HepG2 (cell line): Measurements from ENCODE around the gene GOLT1A.

Source experiments
- EZH2 ChIP-seq: conservative IDR thresholded peaks from 2 replicates; pipeline ENCODE4 v1.6.1; 2012; ENCODE audit warnings: mild to moderate bottlenecking, low read depth, low read length, moderate library complexity
- HOXA7 ChIP-seq: sonication (generic); formaldehyde crosslinking; IDR thresholded peaks from 2 replicates; pipeline ENCODE4 v1.8.1; 2022; ENCODE audit warnings: mild to moderate bottlenecking, missing genetic modification reagents, moderate library complexity
- MTA3 ChIP-seq: sonication (generic); formaldehyde crosslinking; IDR thresholded peaks from 2 replicates; pipeline ENCODE4 v1.4.0; 2020; ENCODE audit warnings: missing genetic modification reagents
- MXI1 ChIP-seq: IDR thresholded peaks from 3 replicates; pipeline ENCODE4 v1.6.1; 2012; ENCODE audit warnings: low read depth, low read length, inconsistent platforms, borderline replicate concordance
- TCF7L2 ChIP-seq: IDR thresholded peaks from 2 replicates; pipeline ENCODE4 v1.6.1; 2011; ENCODE audit warnings: mild to moderate bottlenecking, low read depth, low read length, moderate library complexity
- ZFAT ChIP-seq: sonication (generic); formaldehyde crosslinking; conservative IDR thresholded peaks from 2 replicates; pipeline ENCODE4 v1.8.1; 2023; ENCODE audit warnings: missing genetic modification reagents, inconsistent platforms
- TF ChIP-seq, protein P1 (sequence below): sonication (generic); formaldehyde crosslinking; IDR thresholded peaks from 2 replicates; pipeline ENCODE4 v1.4.0; 2020; ENCODE audit warnings: missing genetic modification reagents, borderline replicate concordance

DNA sequence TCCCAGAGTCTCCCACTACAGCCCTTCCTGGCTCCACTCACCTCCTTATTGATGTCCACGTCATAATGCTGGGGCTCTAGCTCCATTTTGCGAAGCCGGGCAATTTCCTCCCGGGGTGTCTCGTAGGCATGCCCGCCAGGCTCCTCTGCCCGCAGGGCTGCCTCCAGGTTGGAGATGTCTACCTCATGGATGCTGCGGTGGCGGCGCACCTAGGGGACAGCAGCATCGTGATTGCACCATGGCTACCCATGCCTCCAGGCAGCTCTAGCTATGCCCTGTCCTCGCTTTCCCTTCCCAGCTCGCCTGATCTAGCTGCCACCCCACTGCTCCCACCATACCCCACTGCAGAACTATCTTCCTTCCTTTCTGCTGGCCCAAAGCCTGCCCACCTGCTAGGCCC is 15.1 kb upstream of the GOLT1A start:
- TF ChIP-seq MTA3 (CRISPR knock-in tag) (no peak), MXI1 (no peak), TCF7L2 (no peak), EZH2 (no peak), ZFAT (CRISPR knock-in tag) (no peak), HOXA7 (no peak)
- TF ChIP-seq, protein P1, sequence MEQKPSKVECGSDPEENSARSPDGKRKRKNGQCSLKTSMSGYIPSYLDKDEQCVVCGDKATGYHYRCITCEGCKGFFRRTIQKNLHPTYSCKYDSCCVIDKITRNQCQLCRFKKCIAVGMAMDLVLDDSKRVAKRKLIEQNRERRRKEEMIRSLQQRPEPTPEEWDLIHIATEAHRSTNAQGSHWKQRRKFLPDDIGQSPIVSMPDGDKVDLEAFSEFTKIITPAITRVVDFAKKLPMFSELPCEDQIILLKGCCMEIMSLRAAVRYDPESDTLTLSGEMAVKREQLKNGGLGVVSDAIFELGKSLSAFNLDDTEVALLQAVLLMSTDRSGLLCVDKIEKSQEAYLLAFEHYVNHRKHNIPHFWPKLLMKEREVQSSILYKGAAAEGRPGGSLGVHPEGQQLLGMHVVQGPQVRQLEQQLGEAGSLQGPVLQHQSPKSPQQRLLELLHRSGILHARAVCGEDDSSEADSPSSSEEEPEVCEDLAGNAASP (CRISPR knock-in tag): no peak
